Upper lobe of left lung (tissue), 4 donors: ENCODE data around the gene ZFAND6.

Experiments used
- CTCF ChIP-seq, 6 experiments: fragments of 450-650 bp in 4 of 6; fragments of 200-600 bp in 2 of 6; sonication (generic) in 2 of 6; IDR thresholded peaks; one replicate each; pipeline ENCODE4 v1.5.1; 2016 to 2019; ENCODE audit warnings: antibody characterized with exemption in 6 of 6
- POLR2A ChIP-seq, 4 donors: fragments of 450-650 bp; IDR thresholded peaks; one replicate each; pipeline ENCODE4 v1.5.1; 2016 to 2017; ENCODE audit warnings: antibody characterized with exemption in 4 of 4, mild to moderate bottlenecking in 2 of 4

- TF ChIP-seq CTCF (IDR thresholded peaks at IDR 0.05) (no peak), POLR2A (IDR thresholded peaks at IDR 0.05) (no peak)
Measured at GRCh38 chr15:80095969-80096368, 36.5 kb downstream of the ZFAND6 start.
